ENCODE results near the gene CD63.

CD63 gene

DNA sequence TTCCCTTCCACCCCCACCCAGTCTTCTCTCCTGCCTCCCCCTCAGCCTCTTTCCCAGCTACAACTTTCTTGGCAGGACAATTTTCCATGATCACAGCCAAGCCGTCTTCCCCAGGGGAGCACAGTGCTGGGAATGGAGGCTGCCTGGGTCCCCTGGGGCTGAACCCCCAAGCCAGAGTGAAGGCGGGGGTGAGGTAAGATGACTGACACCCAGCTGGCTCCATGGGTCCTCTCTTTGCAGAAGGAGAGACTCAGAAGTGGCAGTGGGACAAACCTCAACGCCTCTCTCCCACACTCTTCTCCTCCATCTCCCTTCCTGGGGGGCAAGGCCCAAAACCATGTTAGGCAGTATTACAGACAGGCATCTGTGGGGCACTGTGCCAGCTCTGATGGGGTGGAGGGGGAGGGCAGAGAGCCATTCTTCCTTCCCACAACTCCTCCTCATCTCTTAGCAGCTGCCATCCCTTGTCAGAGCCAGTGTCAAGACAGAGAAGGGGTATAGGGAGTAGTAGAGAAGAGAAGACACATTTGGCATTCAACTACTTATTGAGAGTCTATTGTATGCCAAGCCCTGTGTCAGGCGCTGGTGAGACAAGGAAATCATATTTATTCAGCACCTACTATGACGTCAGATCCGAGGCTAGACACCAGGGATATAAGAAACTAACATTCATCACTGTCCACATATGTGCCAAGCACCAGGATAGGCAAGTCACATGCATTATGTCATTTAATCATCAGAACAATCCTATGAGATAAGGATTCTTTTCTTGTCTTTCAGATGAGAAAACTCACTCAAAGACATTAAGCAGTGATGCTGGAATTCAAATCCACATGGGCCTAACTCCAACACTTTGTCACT is 24.7 kb downstream of the CD63 start:
- no peak for DNase-seq

DNA sequence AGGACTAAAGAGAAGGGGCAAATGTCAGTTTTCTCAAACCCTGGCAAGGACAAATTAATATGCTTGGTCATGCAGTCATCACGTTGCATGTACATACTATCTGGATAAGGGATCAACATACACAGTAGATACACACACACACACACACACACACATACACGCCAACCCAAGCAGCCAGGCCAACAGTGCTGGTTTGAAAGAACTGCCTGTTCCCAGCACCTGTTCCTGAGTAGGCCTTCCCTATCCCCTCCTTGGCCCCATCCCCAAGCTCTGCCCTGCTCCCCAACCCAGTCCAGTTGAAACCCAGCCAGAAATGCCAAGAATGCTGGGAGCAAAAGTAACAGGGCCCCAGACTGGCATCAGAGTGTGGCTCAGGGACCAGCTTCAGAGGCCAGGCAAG is 25.5 kb downstream of the CD63 start:
- no peak for DNase-seq

DNA sequence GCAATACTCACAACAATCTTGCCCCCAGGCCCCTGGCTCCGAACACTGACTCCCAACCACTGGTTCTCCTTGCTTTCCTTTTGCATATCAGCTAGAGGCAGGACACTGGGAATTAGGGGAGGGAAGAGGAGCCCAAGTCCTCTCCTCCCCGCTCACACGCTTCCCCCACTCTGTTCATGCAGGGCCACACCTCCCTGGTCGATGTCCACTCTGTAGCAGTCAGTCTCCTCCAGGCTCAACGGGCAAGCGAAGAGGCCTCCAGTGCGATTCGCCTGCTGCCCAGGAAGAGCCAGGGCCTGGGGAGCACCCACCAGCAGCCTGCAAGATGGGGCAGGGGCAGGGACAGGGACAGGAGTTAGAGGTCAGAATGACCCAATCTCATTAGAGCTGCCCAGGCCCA is 25.9 kb downstream of the CD63 start:
- no peak for DNase-seq

DNA sequence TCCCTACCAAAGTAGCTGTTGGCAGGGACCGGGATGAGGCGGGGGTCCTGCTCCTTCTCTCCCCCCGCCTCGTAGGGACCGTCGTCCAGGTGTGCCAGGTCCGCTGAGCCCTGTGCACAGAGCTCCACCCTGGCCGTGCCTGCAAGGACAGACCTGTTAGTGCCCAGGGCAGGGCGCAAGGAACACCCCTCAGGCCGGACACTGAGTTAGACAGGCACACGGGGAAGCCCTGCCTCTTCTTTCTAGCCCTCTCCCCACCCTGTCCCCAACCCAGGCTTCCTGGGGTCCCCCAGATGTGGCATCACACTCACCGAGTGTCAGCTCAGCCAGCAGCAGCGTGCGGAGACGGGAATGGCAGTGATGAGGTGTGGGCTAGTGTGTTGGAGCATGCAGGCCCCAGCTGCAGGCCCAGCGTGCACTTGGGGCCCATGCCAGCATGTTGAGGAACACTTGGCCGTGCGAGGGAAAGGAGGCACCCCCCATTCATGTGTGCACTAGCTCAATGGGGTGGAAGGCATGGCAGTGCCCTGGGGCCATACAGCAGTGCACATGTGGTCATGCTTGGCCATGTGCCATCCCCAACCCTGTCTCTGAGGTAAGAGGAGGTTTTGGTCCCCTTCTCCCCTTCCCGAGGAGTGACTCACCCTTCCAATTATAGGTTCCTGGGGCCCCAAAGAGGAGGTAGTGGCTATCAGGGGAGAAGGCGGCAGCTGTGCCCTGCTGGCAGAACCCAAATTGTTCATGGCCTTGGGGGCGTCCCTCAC is 28.4 kb downstream of the CD63 start:
- DNase-seq = no peak

DNA sequence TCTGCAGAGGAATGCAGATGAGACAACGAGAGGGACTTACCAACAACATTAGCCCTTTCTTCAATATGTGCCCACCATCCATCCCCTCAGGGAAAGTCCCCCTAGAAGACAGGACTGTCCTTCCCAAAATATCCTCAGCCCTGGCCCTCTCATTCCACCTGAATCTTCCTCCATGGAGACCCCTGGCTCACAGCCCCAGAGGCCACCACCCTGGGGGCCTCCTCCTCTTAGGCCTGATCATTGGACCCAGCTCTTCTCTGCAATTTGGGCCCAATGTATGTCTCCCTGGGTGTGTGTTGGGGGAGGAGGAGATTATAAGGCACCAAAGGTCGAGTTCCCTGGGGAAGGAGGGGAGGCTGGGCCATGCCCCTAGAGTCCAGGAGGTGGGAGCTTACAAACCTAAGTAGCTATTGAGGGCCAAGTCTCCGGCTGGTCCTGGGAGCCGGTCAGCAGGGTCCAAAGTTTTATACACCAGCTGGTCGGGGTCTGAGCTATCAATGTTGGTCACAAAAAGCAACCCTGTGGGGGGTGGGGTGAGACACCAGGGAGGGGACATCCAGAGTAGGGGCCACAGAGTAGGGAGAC is 29.2 kb downstream of the CD63 start:
- no peak for DNase-seq

DNA sequence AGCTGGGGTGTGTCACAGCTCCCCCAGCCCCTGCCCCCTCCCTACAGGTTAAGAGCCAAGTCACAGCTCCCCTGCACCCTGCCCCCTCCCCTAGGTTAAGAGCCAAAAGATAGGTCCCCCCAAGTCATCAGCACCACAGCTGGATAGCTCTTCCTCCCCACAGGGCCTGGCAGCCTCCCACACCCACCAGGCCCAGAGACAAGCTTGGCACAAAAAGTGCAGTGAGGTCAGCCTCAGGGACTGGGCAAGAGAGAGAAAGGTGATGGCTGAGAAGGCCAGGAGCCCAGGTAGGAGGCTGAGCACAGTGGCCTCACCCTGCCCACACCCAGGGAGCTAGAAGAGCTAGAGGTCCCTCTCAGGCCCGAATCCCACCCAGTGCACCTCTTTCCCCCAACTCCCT is 29.8 kb downstream of the CD63 start:
- no peak for DNase-seq

DNA sequence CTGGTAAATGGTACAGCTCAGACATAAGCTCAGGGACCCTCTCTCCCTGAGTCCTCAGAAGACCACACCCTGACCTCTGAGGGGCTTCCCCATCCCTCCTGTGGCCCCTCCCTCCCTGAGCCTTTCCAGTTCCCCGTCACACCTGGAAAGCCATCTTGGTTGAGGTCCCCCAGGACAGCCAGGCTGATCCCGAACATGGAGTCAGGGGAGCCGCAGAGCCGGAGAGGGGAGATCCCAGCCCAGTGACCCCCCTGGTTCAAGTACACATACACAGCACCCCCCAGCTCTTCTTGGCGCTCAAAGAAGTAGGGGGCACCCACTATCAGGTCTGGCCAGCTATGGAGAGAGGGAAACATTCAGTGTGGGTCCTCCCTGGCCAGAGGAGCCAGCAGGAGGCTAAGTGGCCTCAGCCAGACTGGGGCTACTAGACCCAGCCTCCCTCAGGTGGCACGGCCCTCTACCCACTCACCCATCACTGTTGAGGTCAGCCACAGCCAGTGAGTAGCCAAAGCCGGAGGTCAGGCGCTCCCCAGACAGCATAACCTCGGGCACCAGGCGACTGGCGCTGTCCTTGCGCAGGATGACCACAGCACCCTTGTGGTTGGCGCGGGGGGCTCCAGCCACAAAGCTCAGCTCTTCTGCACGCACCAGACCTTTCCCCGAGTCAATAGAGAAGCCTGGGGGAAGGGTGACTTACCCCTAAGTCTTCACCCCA is 30.4 kb downstream of the CD63 start:
- no peak for DNase-seq

DNA sequence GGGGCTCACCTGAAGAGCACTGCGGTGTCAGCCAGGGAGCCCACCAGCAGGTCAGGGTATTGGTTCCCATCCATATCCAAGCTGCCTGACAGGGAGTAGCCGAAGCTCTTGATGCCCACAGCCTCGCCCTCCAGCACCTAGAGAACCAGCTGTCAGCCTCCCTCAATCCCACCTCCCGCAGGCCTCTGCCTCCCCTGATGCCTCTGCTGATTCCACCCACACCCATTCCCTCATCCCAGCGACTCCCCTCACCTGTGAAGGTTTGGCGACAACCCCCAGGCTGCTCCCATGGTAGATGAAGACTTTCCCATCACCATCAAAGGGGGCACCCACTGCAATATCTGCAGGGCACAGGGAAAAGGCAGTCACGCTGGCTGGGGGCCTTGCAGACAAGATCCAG is 31.1 kb downstream of the CD63 start:
- no peak for DNase-seq

DNA sequence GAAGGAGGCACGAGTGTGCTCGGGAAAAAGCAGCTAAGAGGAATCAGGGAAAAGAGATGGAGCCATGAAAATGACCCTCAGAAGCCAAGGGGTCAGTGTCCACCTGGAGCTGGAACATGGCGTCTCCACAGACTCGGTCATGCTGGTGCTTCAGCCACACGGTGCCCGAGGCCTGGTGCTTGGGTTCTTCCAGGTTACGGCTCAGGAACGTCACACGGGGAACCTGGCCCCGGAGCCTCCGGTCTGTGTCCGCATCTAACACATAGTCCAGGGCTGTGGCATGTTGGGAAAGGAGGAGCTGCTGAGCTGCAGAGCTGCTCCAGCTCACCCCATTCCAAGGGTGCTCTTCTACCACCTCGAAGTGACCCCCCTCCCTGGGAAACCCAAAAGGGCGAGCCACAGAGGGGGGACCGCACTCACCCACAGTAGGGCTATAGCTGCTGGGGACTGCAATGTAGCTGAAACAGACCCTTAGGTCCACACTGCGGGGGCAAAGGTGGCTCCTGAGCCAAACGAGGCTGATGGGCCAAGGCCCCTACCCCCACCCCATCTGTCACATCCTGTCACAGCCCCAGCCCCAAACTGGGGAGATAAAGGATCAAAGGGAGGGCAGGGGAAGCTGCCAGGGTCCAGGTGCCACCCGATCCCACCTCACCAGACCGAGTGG is 31.9 kb downstream of the CD63 start:
- no peak for DNase-seq

DNA sequence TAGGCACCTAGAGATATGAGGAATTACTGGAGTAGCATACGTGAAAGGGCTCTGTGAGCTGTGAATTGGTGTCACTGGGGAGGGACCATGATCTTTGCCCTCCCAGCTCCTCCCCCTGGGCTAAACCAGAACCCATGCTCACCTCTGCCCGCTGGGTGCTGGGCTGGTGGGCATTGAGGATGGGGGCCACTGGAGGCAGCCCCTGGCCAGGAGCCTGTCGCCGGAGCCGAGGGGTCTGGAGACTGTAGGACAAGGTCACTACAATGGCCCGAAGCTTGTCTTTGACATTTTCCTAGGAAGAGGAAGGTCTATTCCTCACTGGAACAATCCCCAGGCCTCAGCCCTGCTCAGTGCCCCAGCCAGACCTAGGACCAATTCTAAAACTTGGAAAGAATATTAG is 32.7 kb downstream of the CD63 start:
- no peak for DNase-seq

DNA sequence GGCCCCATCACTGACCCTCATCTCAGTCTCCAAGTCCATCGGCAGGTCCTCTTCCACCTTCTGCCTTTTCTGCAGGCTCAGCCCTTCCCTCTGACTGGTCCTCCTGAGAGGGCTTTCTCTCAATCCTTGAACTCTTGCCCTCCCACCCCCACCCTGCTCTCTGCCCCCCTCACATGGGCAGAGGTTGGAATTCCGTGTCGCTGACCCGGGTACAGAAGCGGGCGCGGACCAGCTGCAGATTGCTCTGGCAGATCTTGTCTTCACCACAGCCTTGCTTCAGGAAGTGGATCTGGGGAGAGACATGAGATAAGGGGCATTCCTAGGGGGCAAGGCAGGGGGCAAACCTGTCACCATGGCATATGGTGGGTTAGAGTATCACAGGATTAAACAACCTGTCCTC is 33.5 kb downstream of the CD63 start:
- no peak for DNase-seq

DNA sequence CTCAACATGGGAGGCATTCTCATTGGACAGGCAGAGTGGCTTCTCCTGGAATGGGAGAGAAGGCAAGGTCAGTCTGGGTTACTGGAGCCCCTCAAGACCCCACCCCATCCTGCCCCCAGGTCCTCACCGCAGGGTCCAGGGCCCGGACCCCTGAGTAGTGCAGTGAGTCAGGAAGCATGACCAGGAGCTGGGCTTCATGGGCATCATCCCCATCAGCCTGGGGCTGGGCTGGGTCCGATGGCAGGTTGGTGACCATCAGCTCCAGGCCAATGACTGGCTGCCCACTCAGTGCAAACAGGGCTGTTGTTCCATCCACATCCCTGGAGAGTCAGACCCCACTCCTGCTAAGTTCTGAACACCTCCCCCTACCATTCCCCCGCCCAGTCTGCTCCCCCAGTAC is 34.2 kb downstream of the CD63 start:
- no peak for DNase-seq

DNA sequence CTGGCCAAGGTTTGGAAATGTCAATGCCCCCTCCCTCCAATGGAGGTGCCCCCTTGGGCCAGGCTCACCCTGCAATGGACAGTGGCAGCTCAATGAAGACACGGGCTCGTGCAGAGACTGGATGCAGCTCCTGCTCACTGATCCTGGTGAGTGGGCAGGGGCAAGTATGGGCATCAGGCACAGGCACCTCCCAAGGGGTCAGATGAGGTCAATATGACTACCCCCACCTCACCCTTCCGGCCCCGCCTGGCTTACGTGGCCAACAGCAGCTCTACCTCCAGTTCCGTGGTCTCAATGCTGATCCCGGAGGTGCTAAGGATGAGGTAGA is 34.7 kb downstream of the CD63 start:
- DNase-seq = no peak

DNA sequence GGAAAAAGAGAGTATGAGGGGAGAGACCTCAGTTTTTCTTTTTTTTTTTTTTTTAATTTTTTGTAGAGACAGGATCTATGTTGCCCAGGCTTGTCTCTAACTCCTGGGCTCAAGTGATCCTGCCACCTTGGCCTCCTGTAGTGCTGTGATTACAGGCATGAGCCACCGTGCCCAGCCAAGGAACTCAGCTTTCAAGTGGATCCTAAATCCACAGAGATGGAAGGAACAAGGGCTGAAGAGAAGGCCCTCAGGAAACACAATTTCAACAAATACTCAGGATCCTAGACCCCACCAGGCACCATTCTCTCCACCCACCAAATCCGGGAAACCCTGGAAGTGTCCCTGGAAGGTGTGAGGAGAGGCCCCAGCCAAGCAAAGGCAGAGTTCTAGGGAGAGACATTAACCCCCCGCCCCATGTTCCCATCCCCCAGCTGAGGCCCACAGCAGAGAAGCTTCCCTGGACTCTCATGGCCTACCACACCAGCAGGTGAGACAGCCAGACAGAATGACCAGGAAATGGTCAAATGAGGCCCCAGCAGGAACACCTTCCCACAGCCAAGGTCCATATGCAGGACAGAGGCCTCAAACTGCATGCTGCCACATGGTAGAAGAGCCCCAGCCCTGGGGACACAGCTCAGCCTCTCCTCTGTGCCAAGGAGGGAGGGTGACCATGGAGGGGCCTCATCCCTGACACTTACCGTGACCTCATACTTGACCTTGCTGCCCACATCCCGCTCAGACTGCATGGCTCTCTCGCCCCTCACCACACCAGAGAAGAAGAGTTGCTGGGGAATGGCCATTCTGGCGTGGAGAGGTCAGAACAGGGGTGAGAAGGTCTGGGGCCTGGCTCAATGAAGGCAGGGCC is 35.3 kb downstream of the CD63 start:
- DNase-seq = no peak

DNA sequence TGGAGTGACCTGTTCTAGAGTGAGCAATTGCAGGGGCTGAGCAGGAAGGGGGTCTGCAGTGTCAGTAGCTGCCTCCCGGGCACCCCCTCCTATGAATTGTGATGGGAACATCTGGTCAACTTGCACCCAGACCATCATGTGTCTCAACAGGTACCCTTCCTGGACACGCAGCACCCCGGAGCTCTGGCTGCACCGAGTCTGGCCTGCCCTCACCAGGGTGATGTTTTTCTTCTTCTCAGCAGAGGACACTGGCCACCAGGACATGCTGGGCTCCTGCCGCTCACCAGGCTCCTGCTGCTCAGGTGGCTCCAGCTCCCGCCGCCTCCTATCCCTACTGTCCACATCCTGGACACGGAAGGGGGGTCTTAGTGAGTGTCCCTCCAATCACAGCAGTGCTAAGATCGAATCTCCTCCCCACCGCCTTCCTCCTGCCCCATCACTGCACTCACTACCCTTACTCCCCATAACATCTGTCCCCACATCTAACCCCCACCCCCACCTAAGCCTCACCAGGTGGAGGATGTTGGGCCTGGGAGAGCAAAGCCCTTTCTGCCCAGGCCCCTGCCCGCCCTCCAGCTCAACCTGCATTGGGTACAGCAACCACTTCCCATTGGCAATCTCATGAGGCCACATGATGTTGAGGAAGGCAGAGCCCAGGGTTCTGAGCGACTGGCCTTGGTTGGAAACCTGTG is 36.0 kb downstream of the CD63 start:
- DNase-seq = no peak

DNA sequence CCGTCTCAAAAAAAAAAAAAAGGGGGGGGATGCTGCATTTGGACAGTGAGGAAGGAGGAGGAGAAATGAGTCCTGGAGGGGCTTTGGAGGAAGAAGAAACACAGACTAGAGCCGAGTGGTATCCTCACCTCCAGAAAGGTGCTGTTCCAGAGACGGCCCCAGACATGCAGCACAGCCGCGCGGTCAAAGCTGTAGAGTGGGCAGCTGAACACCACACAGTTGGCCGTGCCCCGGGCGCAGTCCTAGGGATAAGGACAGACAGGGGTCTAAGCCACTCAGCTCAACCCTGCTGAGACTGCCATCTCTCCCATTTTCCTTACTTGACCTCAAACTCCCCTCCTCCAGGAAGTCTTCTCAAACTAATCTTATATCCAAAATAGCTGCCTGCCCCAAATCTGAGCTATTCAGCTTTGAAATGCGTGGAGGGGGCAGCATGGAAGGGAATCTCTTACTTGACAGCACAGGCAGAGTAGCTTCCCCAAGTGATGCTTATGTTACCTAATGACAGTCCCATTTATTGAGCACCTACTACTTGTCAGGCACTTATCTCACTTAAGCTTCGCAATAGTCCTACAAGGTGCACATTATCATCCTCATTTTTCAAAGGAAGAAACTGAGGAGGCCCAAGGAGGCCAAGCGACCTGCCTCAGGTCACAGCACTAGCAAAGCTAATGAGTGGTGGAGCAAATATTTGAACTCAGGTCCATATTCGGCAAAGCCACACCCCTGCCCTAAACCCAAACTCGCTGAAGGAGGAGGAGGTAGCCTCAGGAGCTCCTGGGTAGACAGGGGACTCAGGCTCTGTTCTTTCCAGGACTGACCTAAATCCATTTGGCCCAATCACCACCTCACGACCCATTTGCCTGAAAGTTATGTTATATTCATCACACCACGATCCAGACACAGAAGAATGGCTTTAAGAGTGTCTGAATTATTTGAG is 39.8 kb downstream of the CD63 start:
- no peak for DNase-seq

DNA sequence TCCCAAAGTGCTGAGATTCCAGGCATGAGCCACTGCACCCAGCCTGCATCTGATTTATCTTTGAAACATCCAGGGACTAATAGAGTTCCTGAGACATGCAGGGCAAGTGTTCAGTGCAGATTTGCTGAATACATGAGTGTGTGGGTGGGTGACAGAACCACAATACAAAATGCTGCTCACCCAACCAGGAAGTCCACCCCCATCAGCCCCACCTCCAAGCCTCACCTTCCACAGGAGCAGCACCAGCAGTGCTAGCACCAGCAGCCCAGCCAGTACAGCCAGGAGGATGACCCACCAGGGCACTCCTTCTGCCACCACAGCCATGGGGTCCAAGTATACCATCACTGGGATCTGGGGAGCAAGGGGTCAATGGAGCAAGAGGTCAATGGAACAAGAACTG is 41.1 kb downstream of the CD63 start:
- DNase-seq = no peak

DNA sequence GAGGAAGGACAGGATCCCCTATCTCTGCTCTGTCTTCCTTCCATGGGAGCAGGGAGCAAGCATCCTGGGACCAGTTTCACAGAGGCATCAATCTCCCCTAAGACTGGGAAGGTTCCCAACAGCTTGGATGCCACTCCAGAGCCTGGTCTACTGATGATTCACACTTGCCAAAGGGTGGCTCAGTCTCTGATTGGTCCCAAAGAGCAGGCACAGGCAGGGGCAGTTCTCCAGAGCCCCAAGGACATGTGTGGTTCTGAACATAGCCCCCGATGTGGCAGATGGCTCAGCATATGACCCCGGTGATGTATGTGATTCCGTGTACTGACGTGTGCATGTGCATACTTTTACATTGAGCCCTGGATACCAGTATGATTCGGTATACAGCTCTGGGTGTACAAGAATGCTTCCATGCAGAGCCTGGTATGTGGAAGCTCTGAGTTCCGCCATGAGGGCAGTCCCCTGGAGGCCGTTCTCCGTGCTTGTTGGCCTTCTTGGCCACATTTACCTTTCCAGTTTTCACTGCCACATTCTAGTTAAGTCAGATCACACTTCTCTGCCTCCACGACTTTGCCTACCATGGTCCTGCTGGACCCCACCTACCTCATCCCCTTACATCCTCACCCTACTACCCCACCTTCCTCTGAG is 42.3 kb downstream of the CD63 start:
- no peak for DNase-seq

DNA sequence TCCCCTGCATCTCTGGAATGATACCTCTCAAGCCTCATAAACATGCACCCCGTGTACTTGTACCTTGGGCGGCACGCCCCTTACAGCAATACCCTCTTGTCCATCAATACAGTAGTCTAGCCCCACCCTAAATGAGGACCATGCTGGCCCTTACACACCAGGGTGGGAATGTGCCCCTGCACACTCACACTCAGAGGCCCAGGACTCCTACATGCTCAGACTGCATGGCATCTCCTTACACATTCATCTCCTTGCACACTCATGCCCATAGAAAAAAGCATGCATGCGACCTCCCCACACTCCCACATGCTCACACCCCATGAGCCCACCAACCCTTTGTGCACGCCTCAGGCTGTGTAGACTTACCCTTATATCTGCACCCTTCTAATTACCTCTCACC is 43.1 kb downstream of the CD63 start:
- DNase-seq = no peak

Data from DMS 273 treated with DMSO at 0.1 percent for 48 hours (cell line).